IPS DF 19.7 (cell line): ENCODE data around the gene MAP3K20.
"Not testable (repeated sequence)": the region's sequence is repeated elsewhere in the genome, so short reads cannot be mapped to it uniquely, and the experiment has no call there.

ENCODE experiments used
- DNase-seq: peaks from one replicate; pipeline ENCODE4 v3.0.0-alpha.2; 2013; ENCODE audit warnings: low read depth, low spot score

Gene MAP3K20

DNA sequence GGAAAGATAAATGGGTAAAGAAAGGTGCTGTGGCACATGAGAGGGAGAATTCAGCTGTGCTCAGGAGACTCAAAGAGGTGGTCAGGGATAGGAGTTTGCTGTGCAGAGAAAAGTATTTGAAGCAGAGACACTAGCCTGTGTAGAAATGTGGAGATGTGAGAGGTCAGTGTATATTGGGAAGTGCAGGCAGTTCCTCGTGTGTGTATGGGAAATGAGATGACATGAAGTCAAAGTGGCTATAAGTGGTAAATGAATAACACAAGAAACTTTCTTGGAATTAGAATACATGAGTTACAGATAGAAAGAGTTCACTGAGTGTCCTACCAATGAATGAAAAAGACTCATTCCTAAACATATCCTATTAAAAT, 11.6 kb downstream of the MAP3K20 start:
- no peak for DNase-seq

DNA sequence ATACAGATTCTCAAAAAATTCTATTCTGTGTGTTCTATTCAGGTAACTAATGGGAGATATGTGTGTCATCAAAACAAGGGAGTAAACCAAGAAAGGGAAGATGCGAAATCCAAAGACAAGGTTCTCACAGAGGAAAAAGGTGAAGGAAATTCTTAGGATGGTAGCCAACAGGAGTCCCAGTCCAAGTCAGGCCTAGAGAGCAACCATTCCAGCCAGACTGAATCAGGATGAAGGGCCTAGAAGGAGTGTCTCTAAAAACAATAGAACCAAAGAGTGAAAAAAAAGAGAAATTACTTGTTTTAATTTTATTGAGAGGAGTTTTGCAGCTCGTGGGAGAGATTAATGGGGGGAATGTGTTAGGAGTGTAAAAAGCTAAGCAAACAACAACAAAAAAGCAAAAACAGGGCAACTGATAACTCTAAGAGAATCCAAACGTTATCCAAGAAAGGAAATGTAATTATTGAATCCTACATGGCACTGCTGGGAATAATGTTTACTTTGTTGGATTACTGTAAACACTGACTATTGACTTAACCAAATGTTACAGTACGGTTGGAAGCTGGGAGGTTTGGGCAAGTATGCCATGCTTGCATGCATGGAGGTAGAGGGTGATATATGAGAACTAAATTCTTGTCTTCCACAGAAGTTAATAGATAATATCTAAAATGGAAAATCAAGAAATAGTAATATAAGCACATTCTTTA, 12.3 kb downstream of the MAP3K20 start:
- no peak for DNase-seq

DNA sequence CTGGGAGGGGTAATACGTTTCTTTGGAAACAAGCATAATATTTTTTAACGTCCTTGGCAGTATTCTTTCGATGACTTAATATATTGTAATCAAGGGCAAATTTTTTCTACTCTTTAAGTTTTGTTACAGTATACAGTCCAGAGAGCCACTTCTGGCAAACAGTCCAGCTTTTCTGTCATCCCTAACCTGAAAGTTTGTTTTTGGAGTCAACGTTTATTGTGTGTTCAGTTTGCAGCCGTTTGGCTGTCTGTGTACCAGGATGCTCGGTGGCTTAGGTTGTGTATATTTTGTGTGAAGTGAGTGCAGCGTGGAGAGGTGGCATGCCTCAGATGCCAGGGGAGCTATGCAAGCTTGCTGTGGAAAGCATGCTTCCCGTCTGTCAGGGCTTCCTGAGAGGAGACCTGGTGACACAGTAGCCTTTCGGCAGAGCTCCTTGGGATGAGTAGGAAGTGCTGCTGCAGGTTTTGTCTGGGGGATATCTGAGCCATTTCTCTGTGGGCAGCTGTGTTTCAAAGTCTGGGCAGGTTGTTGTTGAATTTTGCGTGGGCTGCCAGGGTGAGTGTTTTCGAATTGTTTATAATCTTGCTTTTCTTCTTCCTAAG, 14.7 kb downstream of the MAP3K20 start:
- no peak for DNase-seq

DNA sequence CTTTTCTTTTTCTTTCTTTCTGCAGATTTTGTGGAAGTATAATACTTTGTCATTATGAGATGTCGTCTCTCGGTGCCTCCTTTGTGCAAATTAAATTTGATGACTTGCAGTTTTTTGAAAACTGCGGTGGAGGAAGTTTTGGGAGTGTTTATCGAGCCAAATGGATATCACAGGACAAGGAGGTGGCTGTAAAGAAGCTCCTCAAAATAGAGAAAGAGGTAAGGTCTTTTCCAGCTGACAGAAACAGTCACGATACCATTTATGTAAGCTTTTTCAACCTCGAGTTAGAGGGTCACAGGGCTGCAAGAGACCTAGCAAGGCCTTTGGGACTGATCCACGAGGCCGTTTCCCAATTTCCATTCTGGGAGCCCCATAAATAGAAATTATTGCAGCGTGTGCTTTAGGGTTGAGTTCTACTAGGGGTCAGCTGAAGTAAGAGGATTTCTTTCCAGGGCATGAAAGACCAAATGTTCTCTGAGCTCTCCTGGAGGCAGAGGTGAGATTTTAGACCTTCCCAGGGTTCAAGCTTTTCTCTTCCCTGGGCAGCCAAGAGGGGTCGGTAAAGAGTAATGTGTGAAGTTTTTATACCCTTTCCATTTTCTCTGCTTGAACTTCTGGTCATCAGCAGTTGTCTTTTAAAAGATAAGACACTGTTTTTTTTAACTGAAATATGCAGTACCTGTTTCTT, 15.5 kb downstream of the MAP3K20 start:
- DNase-seq: no peak

DNA sequence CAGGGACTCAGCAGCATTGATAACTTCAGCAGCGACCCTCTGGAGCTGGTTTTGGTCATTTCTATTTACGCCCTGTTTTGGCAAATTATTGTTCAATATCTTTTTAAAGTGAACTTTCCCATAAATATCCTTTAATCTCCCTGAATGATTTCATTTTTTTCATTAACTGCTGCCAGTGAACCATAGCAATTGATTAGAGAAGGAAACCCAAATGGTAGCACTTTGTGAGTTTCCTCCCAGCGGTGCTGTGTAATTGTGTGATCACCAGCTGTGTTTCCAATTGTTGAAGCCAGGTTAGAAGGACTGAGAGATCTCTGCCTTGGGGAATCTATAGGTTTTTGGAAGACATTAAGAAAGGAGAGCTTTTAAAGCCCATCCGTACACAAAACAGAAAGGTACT, 16.3 kb downstream of the MAP3K20 start:
- no peak for DNase-seq

DNA sequence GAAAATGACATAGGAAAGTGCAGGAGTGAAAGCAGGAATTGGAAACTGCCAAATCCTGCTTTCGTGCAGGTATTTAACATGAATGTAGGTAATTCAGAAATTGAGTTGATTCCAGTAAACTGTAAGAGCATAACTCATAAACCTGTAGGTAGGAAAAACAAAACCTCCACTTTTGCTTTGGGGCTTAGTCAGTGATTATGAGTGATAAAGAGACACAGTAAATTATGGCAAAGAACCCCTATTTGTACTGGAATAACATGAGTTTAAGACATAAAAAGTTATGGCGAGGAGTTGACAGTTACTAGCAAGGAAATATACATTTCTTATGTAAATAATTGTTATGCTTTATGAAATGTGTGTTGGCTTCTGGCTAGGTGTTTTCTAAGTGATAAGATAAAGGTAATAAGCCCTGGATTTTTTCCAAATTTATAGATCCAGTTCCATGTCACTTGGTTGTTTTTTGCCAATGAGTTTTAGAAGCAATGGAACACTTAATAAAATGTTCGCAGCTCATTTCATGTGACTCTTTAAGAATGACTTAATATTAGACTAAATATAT, 17.3 kb downstream of the MAP3K20 start:
- no peak for DNase-seq

DNA sequence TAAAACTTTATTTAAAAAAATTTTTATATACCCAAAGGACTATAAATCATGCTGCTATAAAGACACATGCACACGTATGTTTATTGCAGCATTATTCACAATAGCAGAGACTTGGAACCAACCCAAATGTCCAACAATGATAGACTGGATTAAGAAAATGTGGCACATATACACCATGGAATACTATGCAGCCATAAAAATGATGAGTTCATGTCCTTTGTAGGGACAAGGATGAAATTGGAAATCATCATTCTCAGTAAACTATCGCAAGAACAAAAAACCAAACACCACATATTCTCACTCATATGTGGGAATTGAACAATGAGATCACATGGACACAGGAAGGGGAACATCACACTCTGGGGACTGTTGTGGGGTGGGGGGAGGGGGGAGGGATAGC, 18.0 kb downstream of the MAP3K20 start:
- not testable (repeated sequence) for DNase-seq

DNA sequence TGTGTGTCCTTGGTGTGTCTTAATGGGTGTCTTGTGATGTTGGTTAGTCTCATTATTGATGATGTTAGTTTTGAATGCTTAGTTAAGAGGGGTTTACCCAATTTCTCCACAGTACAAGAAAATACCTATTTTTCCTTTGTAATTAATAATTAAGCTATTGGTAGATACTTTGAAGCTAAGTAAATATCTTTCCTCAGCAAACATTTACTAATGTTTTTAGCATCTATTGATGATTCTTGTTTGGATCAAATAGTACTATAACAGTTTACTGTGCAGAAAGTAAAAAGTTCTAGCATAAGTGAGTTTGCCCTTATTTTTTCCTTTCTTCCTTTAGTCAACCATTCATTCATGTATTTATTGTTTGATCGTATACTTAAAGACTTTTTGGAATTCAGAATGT, 19.1 kb downstream of the MAP3K20 start:
- DNase-seq: no peak

DNA sequence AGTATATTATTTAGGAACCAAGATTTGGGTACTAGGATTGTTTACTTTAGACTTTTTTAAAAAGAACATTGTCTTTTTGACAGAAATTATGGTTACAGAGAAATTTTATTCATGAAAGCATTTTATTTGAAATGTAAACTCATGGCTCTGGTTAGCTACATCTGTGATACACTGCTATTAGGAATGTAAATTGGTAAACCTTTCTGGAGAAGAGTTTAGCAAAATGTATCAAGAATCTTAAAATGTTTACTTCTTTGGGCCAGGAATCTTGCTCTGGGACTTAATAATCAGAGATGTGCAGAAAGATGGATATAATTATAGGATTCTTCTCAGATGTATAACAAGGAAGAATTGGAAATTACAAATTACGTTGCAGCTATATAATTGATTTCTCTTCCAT, 19.7 kb downstream of the MAP3K20 start:
- DNase-seq: no peak

DNA sequence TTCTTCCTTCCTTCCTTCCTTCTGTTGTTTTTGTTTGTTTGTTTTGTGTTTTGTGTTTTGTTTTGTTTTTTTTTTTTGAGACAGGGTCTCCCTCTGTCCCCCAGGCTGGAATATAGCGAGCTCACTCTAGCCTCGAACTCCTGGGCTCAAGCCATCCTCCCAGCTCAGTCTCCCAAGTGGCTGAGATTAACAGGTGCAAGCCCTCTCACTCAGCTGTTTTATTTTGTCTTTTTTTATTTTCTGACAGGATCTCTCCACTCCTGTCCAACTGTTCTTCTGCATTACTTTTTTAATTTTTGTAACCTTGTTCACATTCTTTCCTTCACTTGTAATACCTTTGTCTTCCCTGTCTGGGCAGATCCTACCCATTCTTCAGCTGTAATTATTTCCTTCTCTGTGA, 23.6 kb downstream of the MAP3K20 start:
- no peak for DNase-seq

DNA sequence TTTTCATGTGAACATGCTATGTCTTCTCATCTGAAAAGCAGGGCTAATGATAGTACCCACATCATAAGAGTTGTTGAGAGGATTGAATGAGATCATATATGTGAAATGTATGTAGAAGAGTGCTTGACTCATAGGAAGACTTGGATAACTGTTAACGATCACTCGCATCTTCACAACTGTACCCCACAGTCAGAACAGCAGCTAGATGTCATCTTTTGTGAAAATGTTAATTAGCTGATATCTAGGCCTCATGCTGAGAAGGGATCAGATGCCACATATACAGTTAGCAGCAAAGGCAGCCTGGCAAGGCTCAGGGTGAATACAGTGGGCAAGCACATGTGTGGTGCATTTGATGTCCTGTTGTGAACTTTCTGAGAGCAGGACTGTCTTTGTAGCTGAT, 24.2 kb downstream of the MAP3K20 start:
- no peak for DNase-seq

DNA sequence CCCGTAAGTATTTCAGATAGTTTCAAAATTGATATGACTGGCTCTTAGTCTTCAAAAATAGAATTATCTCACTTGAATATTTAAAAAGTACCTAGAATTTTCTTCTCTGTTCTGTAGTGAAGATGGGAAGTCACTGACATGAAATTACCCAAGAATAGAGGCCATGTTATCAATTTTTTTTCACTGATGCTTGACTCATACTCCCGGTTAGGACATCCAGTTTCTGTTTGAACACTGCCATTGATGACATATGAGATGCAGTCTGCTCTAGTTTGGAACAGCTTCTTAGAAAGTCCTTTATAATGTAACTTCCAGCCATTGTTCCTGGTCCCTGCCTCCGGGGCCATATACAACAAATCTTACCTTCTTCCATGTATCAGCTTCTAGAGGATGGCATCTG, 26.0 kb downstream of the MAP3K20 start:
- DNase-seq: no peak

DNA sequence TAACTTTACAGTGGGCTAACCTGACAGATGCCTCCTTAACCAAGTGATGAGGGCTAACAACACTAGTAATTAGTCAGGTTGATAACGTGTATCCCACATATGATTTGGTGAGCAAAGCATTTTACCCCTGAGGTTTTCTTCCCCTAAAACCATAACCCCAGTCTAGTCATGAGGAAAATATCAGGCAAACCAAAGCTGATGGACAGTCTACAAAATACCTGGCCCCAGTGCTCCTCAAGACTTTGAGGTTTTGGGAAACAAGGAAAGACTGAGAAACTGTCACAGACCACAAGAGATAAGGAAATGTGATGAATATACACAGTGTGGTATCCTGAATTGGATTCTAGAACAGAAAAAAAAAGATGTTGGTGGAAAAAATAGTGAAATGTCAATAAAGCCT, 28.5 kb downstream of the MAP3K20 start:
- no peak for DNase-seq

DNA sequence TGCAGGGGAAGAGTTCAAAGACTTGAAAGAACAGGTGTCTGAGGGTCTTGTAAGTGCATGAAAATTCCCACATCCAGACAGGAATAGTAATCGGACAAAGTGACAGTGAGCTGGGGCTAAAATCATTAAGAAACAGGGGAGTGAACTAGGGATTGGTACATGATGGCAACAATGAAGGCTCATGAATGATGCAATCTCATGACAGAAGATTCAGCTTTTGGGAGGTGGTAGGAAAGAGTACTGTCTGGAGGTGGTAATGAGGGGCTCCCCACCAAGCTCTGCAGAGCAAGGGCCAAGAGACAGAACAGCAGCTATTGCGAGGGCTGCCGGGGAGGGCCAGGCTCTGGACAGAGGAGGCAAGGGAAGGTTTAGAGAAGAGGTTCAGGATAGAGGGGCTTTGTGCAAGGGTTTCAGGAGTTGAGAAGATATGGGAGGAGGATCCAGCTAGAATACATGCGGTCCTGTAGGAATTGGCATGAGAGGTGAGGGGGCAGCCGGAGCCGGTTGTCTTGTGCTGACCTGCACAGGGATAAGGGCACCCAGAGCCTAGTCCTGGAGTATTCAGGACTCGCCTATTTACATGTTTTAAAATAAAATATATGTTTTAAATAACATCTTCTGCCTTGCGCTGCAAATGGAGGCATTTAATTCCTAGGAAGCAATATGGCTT, 31.4 kb downstream of the MAP3K20 start:
- DNase-seq: no peak

DNA sequence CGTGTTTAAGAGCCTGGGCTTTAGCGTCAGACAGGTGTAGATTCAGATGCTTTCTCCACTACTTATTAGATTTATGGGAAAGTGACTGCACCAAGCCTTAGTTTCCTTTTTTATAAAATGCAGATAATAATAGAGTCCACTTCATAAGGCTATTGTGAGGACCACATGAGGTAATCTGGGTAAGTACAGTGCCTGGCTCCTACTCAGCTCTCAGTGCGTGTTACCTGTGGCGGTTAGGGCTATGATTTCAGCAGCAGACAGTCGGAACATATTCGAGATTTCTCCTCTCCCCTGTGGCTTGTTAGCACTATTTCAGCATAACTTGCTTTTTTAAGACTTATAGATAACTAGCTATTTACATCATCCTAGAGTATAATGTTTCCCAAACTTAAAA, 32.0 kb downstream of the MAP3K20 start:
- DNase-seq: no peak

DNA sequence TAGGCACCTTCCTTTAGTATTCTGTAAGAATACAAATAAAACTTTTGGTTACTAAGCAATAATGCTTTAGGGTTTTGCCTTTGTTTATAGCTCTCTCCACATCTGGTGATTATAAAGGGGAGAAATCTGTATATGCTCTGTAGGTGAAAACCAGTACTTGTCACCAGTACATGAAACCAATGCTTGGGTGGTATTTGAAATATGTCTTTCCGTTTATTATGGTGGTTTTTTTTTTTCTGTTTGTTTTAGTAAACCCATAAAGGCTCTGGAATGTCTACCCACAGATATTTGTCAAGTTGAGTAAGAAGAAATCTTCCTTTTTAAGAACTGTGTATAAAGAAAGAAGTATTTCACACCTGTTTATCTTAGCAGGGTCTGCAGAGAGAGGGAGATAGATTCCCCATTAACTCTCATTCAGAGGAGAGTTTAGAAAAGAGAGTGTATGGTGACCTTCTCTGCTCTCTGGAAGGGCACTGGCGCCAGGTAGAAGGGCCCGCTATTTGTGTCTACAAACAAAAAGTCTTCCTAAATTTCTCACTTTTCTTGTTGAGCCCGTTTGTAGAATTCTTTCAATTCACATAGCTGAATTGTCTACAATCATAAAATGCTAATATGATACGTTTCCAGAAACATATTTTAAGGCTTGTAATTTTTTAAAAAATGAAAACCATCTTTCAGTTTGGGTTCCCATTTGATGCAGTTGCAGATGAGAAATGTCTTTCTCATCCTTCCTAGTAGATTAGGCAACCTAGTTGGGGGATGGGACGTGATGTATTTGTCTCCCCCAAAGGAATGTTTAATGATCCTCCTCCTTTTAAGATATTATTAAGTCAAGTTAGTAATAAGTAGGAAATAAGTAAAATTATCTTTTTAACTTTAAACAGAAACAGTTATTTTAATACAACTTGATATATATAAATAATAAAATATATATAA, 33.9 kb downstream of the MAP3K20 start:
- DNase-seq: no peak

DNA sequence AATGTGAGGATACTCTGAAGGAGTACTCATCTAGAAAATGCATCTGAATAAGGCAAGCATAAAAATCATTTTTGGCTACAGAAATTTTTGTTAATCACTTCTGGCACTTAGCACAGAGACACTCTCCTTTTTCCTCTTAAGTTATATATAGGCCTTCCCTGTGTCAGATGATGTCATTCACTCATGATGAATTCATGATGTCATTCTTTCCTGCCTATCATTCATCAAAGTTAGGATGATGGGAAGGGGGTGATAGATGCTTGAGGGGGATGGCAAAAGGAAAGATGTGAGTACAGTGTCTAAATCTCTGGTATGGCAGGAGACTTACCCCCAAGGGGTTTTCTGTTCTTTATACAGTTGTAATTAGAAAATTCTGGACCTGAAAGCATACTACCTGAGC, 42.0 kb downstream of the MAP3K20 start:
- DNase-seq: no peak

DNA sequence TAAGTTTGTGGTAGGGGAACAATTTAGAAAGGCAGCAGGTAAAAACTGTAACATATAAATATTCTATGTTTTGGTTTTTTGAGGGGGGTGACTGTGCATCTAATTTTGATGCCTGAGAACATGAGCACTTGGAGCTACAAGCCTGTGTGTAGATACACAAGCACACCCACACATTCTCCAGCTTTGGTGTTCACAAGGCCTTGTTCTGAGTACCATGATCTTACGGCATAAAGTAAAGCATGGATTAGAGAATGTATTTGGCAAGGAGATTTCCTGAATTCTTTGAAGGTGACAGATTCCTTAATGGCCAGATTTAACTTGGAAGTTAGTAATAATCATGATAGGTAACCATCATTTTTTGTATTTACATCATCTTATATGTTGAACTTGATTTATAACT, 42.7 kb downstream of the MAP3K20 start:
- DNase-seq: no peak

DNA sequence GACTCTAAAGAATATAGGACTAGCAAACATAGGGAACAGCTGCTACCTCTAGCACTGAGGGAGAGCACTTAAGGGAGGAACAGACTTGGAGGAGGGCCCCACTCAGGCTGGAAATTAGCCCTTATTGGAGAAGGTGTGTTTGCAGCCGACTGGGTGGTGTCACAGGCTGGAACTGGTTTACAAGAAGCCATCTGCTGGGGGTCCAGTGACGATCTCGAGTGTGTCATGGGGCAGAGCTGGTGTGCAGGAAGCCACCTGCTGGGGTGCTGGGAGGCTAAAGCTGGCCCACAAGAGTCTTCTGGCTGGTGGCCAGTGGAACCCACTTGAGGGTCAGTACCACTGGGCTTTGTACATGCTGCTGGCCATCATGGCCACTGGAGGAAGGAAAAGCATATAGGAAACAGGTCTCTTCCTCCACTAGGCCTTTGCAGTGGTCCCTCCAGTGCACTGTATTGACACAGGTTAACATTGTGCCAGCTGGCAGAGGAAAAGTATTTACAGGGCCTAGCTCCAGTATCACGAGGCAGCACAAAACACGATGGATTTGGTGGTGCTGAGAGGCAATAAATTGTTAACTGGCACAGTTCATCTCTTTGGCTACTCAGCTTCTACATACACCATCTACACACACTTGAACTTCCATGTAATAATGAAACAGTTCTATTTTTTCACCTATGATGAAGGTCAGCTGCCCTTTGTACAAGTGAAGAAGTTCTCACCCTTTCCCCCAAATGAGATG, 43.6 kb downstream of the MAP3K20 start:
- no peak for DNase-seq

DNA sequence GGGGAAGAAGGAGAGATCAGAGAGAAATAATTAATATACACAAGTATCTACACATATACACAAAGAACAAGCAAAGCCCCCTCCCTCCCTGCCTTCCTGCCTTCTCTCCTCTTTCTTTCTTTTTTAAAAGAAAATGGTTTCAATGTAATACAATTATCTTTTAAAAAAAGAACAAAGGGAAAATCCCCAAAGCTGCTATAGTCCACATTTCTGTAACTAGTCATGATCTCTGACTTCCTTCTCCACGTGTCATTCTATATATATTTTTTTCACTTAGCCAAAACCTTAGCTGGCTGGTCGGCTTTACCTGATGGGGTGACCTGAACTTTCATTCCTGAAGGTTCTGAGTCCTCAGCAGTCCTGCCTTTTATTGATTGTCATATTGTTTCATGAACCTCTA, 44.3 kb downstream of the MAP3K20 start:
- DNase-seq: no peak

DNA sequence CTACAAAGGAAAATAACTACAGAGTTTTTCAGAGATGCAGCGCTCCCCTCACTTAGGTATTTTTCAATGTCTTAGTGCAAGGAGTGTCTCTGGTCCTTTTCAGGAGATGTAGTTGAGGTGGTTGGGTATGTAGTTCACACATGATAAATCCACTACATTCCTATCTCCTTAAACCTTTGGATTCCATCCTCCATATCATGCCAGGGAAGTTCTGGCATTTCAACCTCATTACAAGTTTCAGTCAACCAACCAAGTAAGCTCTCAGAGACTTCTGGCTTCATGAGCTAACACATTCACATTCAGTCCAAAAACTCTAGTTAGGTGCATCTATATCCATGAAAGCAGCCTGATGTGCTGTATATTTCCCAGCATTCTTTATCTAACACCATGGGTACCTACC, 47.3 kb downstream of the MAP3K20 start:
- DNase-seq: no peak
